ENCODE data around the gene MAPK8.
"Not testable (repeated sequence)": the region's sequence is repeated elsewhere in the genome, so short reads cannot be mapped to it uniquely, and the experiment has no call there.

The MAPK8 gene

DNA sequence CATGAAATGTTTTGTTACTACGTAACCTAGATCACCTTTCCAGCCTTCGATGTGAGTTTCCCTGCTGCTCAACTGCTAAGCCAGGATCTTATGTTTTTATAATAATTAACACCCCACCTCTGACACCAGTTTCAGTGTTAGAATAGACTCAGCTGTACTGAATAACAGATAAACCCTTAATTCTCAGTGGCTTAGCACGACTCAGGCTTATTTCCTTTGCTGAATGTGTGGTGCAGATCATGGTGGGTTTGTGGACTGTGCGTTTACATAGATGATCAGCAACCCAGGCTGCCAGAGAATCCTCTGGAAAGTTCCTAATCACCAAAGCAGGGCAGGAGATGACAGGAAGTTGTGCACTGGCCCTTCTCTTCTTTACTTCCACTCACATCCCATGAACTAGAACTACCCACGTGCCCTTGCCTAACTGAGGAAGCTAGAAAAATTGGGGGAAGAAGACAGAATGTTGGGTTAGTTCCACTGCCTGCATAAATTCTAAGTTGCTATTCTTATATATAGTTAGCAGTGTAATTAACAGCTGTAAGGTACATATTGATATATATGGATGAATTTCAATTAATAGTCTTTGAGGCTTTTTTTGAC lies 111.8 kb downstream of the MAPK8 start:
- DNase-seq (ENCODE audit: low spot score) = no peak

DNA sequence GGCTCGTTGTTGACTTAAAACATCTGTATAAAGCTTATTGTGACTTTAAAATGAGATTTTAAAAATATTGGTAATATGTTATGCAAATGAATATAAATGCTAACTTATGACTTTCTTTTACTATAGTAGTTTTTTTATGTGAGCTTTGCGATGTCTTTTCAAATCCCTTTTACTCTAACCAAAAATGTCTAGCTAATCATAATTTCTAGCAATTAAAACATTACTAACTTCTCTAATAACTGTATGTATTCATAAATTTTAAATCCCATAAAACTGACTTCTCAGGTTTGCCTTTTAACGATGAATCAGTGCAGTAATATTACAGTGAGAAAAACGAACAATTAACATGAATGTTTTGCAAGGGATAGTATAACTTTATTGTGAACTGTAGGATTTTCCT lies 113.2 kb downstream of the MAPK8 start:
- DNase-seq (ENCODE audit: low spot score) = no peak

DNA sequence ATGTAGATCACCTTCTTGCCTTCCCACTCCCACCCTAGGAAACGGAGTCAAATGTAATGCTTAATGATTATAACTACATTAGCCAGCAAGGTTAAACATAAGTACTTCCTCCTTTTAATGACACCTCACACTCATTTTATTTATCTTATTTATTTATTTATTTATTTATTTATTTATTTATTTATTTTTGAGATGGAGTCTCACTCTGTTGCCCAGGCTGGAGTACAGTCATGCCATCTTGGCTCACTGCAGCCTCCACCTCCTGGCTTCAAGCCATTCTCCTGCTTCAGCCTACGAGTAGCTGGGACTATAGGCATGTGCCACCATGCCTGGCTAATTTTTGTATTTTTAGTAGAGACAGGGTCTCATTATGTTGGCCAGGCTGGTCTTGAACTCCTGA lies 115.4 kb downstream of the MAPK8 start:
- DNase-seq (ENCODE audit: low spot score) = not testable (repeated sequence)

DNA sequence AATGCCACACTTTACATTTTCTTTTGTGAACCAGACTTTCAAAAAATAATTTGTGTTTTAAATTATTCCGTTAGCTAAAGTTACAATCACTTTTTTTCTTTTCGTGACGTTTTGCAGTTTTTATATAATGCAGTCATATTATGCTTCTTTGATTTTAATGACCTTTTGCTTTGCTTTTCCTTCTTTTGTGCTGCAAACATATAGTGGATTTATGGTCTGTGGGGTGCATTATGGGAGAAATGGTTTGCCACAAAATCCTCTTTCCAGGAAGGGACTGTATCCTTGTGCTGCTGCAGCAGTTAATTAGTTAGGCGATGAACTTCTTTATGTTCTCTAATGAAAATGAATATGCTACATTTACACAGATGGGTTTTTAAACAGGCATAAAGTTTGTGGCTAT lies 117.4 kb downstream of the MAPK8 start:
- DNase-seq (ENCODE audit: low spot score) = no peak

DNA sequence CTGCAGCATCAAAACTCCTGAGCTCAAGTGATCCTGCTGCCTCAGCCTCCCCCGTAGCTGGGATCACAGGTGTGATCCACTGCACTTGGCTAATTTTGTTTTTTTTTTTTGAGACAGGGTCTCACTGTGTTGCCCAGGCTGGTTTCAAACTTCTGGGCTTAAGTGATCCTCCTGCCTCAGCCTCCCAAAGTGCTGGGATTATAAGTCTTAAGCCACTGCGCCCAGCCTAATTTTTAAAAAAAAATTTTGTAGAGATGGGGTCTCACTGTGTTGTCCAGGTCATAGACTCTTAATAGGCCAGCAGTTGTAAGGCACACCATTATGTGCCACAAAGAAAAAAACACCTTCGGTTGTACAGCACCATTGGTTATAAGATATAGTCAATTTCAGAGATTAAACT lies 122.4 kb downstream of the MAPK8 start:
- DNase-seq (ENCODE audit: low spot score) = no peak

DNA sequence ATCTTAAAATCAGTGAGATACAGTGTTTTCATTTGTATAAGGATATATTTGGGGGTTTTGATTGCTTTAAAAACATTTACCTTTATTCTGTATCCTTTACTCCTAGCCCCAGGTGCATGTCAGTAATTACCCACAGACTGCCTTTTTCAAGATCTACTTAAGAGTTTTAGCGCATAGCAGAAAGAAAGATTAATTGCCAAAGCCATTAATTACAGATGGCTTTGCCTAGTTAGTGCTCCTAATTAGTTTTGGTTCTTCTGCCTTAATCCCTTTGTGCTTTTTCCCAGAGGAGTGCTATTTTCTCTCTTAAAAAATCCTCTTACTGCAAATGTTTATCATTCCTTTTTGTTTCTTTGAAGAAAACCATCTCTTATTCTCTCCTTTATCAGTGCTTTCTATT lies 122.8 kb downstream of the MAPK8 start:
- no peak for DNase-seq (ENCODE audit: low spot score)

DNA sequence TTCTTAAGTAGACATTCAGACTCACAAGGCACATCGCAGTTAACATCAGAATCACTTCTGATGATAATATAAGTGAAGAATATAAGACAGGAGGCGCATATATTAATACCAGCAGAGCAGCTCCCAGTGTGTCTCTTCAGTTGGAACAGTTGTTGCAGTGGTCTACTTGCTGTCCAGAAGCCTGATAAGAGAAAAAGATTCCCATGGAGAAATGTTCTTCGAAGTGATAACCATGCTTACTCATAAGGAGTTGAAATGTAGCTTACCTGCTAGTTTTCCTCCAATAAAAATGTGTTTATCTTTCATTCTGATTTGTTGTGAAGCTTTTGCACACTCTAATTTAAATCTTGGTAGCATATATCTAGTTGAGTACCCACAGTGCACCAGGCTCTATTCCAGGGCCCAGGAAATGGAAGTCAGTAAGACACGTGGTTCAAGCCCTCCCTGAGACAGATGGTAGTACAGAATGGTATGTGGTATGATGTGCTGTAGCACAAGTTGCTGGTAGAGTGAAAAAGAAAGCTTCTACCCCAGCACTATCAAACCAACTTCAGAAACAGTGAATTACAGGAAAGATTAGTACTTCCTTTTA lies 124.0 kb downstream of the MAPK8 start:
- DNase-seq (ENCODE audit: low spot score) = no peak

DNA sequence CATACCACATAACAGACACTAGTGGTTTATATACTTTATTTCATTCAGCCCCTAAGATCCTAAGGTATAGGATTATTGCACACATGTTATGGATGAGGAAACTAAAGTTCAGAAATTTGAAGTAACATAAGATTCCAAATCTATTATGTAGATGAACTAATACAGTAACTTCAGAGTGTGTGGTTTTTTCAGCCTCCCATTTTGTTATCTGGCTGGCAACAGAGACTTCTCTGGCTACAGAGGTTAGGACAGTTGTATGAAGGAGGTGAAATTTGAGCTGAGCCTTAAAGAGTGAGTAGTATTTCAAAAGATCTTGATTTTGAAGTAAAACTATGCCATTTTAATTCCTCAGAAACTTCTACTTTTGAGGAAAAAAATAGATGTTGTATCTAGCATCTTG lies 125.4 kb downstream of the MAPK8 start:
- DNase-seq (ENCODE audit: low spot score) = no peak

DNA sequence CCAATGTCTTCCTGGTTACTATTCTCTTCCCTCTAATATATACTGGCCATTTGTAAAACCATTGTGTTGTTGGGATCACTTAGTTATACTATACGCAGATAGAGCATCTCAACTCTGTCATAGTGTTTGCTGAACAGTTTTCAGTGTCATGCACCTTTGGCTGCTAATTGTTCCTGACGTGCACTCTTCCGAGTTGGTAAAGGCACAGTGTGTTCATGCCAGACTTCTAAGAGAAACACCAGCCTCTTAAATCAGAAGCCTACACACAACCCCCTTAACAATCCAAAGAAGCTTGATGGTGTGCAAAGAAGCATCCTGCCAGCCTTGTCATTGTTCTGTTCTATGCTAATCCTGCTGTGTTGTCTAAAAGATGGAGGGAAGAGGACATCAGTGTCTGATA lies 131.1 kb downstream of the MAPK8 start:
- DNase-seq (ENCODE audit: low spot score) = no peak

DNA sequence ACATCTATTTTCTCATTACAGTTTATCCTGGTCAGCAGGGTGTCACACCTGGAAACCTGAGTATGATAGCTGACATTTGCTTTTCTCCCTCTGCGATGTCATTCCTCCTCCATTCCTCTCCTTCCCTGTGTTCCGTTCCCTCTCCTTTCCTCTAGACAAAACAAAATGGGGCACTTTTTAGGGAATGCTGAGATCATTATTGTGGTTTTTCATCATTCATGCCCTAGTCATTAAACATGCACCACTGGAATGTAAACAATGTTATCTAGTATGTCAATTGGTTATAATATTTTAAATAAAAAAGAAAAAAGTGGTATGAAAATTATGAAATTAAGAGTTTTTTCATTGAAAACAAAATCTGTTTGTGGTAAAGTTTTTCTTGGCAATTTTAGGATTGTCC lies 132.6 kb downstream of the MAPK8 start:
- DNase-seq (ENCODE audit: low spot score) = no peak

DNA sequence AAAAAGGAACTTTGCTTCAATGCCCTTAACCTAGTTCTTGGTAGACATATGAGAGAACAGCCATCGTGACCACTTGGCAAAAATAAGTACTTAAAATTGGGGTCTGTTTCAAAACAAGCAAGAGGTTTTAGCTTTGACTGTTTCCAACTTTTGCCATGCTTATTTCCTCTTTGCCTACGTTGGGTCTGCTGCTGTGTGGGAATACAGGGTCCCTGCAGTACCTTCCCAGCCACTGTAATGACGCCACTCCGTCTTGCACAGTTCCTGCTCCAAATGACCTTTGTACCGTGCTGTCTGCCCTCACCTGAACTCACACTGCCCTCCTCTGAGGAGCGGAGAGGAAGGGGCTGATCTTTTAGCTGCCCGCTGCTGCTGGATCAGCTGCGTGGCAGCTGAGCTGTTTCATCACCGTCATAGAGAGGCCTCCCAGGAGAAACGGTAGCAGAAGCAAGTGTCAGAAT lies 133.1 kb downstream of the MAPK8 start:
- DNase-seq (ENCODE audit: low spot score) = no peak

DNA sequence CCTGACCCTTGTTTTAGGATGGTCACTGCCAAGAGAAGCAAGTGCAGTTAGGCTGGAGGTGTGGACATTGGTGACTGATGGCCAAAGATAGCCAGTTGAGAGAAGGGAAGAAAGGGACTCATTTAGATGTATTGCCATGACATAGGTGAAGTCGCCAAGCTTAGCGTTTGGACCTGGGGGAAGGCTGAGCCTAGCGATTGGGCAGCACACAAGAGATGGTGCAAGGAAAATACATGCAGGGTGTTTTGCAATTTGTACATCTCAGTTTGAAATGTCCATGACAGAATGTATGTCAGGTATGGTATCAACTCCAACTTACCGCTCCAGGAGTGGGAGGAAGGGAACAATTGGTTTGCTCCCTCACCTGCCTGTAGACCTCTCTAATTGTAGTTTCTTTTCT lies 134.3 kb downstream of the MAPK8 start:
- no peak for DNase-seq (ENCODE audit: low spot score)

DNA sequence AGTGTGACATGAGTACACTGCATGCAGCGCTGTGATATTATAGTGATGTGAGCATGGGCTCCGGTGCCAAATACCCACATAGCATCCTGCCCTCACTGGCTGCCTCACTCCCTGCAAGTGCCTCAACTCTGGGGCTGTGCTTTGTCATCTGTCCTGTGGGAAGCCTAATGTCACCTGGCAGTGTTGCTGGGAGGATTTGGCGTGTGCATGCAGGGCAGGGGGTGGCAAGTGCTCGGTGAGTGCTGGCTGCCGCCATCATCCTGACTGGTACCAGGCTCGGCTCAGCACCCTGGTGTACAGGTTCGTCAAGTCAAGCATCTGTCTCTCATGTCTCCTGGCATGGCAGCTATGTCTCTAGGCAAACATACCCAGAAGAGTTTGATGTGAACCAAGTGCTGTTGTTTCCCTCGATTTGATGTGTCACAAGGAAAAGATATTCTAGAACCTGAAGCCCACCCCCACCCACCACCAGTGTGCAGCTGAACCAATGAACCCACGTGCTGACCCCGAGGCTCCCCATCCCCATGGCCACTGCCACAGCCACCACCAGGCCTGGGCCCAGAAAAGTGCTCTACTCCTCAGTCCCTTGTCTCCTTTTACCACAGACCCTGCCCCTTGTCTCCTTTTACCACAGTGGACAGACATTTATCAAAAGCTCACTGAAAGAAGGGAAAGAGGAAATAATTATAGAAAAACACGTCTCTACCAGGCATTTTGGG lies 135.8 kb downstream of the MAPK8 start:
- no peak for DNase-seq (ENCODE audit: low spot score)

DNA sequence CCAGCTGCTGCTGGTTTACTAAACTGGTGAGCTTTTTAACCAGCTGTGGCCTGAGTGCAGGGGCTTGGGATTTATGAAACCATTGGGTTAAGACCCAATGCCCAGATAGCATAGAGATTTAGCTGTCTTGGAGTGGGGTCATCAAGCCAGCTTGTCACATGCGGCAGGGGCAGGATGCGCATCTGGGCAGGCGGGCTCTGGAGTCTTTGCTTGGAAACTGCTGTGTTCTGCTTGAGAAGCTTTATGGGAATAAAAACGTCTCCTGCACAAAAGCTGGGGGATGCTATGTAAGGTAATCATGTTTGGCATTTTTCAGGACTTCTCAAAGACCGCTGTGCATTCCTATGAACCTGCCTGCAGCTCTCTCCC lies 136.3 kb downstream of the MAPK8 start:
- no peak for DNase-seq (ENCODE audit: low spot score)

DNA sequence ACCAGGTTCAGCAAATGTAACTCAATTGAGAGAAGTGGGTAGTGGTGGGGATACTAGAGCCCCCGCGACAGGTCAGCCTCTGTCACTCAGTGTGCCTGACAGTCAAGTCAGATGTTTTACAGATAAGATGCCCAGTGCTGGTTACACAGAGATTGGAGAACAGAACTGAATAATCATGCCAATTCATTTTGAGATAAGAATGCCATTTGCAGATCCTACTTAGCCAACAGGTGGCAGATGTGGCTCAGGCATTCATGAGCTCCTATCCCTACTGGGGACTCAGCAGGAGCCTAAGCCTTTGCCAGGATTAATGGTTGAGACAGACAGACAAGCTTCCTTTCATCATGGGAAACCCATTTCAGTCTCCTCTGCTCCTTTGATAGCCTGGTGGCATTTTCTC lies 137.8 kb downstream of the MAPK8 start:
- DNase-seq (ENCODE audit: low spot score) = no peak

DNA sequence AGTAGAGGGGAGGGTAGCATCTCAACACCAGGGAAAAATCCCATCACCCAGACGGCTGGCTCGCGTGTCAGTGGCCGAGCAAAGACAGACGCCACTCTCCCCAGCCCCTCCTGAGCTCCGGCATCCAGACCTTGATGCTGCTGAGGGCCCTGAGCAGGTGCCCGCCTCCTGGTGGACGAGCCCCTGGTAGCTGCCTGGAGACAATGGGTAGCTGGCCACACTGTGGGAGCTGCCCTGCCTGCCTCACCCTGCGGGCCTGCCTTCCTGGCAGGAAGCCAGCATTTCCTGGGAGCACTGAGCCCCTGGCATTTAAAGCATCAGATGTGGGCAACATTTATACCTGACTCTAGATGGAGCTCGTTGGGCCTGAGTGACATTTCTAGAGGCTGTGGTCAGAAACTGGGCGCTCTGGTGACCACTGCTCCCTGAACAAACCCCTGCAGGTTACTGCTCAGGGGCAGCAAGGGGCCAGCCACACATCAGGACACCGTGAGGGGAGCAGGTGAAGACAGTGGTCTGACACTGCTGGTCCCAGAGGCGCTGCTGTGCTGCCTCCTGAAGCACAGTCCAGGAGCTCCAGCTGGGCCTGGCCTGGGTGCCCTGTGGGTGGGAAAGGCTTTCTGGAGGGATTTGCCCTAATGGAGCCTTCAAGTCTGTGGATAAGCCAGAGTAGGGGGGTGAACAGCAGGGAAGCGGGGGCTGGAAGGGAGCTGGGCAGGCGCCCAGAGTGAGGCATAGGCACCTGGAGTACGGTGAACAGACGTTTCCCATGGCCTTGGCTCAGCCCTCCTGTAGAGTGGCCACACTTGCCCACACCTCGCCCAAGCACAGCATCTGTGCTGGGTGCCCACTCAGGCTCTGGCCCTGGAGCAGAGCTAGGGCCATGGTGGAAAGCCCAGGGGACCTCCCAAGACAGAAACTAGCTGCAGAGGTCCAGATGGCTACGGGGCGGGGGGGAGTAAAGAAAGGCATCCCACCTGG lies 138.7 kb downstream of the MAPK8 start:
- DNase-seq (ENCODE audit: low spot score) = no peak

DNA sequence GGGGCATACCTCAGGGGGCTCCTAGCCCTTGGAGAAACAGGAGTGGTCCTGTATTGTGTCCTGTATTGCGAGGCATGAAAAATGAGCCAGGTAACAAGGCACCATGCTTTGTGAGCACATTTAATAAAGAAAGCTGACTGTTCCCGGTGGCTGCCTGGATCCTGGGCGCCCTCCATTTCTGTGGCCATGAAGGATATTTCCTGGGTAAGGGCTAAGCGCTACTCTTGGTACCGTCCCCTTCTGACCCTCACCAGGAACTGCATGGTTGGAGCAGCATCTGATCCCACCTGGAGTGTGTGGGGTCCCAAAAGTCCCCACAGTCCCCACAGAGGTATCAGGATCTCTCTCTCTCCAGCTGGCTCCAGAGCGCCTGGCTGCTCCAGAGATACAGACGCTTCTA lies 139.5 kb downstream of the MAPK8 start:
- no peak for DNase-seq (ENCODE audit: low spot score)

DNA sequence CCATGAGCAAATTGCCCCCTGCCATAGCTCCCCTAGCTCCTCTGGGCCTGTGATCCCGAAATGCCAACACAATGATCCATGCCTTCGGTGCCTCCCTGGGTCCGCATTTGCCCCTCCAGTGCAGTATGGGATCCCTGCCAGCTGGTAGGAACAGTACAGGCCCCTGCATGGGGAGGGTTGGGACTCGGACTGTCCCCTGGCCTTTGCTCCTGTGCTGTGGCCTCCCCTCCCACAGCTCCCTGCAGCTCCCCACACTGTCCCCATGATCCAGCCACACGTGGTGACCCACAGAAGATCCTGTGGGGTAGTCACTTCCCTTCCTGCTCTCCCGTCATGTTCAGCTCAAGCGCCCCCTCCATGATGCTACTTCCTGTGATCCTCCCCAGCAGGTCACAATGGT lies 140.3 kb downstream of the MAPK8 start:
- DNase-seq (ENCODE audit: low spot score) = no peak

DNA sequence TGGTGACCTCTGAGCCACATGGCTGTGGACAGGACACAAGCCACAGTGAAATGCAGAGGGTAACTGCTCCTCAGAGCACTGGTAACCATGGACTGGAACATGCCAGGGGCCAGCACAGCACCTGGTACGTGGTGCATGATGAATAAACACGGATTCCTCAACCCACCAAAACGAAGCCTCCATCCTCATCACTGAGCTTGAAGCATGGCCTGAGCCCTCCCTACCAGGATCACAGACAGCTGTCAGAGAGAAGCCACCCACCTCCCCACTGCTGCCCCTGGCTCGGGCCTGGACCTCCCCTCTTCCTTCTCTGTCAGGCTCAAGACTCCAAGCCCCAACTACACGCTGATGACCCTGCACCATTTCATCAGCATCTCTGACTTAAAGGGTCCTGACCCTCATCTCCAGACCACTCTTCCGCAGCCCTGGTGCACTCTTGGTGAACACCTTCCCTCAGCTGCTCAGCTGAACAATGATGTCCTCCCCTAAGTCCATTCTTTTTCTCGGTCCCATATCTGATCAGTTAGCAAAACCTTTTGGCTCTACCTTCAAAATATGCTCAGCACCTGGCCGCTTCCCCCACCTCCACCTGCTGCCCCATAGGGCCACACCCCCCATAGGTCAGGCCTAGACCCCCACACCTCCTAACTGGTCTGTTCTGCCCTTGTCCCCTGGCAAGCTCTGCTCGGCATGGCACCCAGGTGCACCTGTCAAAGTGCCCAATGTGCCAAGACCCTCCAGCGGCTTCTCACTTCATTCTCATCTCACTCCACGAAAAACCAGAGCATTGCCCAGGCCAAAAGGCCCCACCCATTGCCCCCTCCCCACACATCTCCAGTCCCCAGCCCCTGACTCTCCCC lies 141.1 kb downstream of the MAPK8 start:
- no peak for DNase-seq (ENCODE audit: low spot score)

DNA sequence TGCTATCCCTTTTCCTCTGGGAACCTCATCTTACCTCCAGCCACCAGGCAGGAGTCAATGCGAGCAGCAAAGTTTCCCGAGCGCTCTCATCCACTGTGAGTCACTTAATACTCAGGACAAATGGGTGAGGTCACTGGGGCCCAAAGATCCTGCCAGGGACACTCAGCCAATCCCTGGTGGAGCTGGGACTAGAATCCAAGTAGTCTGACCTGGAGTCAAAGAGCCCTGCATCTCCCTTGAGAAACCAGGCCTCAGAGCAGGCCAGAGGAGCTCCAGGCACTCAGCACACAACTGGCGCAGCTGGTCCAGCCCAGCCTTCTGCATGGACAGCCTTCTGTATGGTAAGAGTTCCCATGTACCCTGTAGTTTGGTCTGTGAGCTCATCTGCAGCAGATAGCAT lies 142.3 kb downstream of the MAPK8 start:
- no peak for DNase-seq (ENCODE audit: low spot score)

DNA sequence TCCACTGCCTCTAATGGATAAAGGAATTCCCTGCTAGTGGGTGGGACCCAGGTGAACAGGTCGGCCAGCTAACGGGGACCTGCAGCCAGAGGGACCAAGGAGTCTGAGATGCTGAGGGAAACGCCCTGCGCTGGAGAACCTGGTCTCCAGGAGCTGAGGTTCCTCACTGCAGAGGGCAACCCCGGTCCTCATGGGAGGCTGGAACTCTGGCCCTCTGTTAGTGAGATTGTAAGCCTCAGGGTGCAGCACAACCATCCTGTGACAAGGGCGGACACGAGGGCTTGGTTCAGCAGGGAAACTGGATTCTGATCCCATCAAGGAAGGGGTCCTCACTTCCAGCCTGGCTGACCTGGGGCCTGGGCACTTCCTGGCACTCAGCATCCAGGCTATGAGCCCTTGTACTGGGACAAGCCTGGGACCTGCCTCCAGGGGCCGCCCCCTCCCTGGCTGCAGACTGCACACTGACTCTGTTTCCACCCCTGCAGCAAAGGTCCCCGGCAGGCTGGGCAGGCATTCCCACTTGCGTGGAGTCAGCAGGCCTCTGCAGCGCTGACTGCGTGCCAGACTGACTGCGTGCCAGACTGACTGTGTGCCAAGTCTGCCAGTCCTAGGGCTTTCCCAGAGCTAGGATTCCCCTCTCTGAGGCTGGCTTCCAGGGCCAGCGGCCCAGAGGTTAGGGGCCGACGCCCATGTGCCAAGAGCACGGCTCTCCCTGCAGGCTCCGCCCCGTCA lies 143.2 kb downstream of the MAPK8 start:
- no peak for DNase-seq (ENCODE audit: low spot score)

All from activated CD4-positive, alpha-beta T cell treated with anti-CD3 and anti-CD28 coated beads, Interleukin-2, Interleukin-4, amounts not matched to agents 100 ng/mL and 50 ng/mL, durations not matched to agents 16 hours and 8 hours (primary cell).